Dendritic cell treated with granulocyte-macrophage colony-stimulating factor and Interleukin-4, amounts not matched to agents 40 ng/mL and 50 ng/mL, for 4 days (primary cell): ENCODE measurements around the gene MLLT3.

ENCODE experiments used
- H3K27ac Mint-ChIP-seq: one replicate; pipeline ENCODE4 v1.8.0; 2022; ENCODE audit warnings: mild to moderate bottlenecking, mixed read lengths
- H3K27me3 Mint-ChIP-seq: one replicate; pipeline ENCODE4 v1.8.0; 2022; ENCODE audit warnings: mild to moderate bottlenecking, mixed read lengths
- H3K36me3 Mint-ChIP-seq: one replicate; pipeline ENCODE4 v1.8.0; 2022; ENCODE audit warnings: low read depth, mixed read lengths
- H3K4me1 Mint-ChIP-seq: one replicate; pipeline ENCODE4 v1.8.0; 2022; ENCODE audit warnings: low read depth, mixed read lengths
- H3K4me3 Mint-ChIP-seq: one replicate; pipeline ENCODE4 v1.8.0; 2022; ENCODE audit warnings: mild to moderate bottlenecking, moderate library complexity, mixed read lengths
- H3K9me3 Mint-ChIP-seq: one replicate; pipeline ENCODE4 v1.8.0; 2022; ENCODE audit warnings: mixed read lengths
- intact Hi-C: fragments of 100-400 bp; cut with micrococcal nuclease; formaldehyde crosslinking; loops from one replicate; pipeline ENCODE4 v1.15.0; 2022

The MLLT3 gene

GRCh38 chr9:20472342-20473045, 149.8 kb downstream of the MLLT3 start:
- H3K4me3 Mint-ChIP-seq: no peak overlapping the region
- H3K36me3 Mint-ChIP-seq: no peaks in the 10 kb centered on the region
- no peaks in the 10 kb centered on the region for H3K27me3 Mint-ChIP-seq
- intact Hi-C loops: no loop called here
- H3K9me3 Mint-ChIP-seq: no peaks in the 10 kb centered on the region
- H3K27ac Mint-ChIP-seq: no peak overlapping the region
- H3K4me1 Mint-ChIP-seq: no peaks in the 10 kb centered on the region

GRCh38 chr9:20466328-20467008, 155.8 kb downstream of the MLLT3 start:
- H3K36me3 Mint-ChIP-seq: no peaks in the 10 kb centered on the region
- H3K27ac Mint-ChIP-seq: no peak overlapping the region
- intact Hi-C loops: no loop called here
- H3K4me3 Mint-ChIP-seq: no peak overlapping the region
- no peaks in the 10 kb centered on the region for H3K27me3 Mint-ChIP-seq
- H3K4me1 Mint-ChIP-seq: no peaks in the 10 kb centered on the region
- H3K9me3 Mint-ChIP-seq: no peaks in the 10 kb centered on the region

- Mint-ChIP-seq H3K27me3 (no peaks in the 10 kb centered on the region), H3K4me3 (no peak overlapping the region), H3K9me3 (no peaks in the 10 kb centered on the region), H3K4me1 (no peaks in the 10 kb centered on the region), H3K36me3 (no peaks in the 10 kb centered on the region), H3K27ac (no peak overlapping the region)
- intact Hi-C loops: no loop called here
Observed at GRCh38 chr9:20464242-20464641, 158.1 kb downstream of the MLLT3 start.

DNA sequence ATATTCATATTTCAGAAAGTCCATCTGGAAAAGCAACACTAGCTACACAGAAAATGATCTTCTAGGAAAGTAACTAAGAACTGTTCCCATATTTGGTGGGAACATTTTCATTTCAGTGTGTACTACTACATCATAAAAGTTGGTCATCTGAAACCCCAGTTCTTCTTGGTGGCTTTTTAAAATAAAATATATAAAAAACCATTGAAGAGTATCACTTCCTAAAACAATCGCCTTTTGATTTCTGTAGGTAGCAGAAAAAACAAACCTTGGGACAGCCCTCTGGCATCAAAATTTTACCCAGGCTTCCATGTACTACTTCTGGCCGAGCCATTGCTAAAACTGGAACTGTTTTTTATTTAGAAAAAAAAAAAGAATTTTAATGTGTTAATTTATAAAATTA, 158.5 kb downstream of the MLLT3 start:
- Mint-ChIP-seq H3K4me1 (no peaks in the 10 kb centered on the region), H3K27me3 (no peaks in the 10 kb centered on the region)
- intact Hi-C loops: no loop called here

DNA sequence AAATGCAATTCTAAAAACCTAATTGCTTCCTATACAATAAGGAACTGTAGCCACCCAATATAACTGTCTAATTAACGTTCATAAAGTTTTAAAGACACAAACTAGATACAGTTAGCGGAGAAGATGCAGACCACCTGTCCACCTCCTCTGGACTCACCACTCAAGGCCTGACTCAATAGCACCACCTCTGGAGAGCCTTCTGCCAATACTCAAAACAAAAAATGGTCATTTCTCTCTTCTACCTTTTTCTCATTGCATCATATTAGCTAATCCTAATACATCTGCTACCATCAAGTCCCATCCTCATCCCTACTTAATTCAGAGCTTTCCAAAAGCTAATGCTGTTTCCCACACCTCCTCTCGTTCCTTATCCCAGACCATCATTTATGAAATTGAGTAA, 159.9 kb downstream of the MLLT3 start:
- Mint-ChIP-seq H3K27ac (no peak overlapping the region), H3K4me1 (no peaks in the 10 kb centered on the region), H3K9me3 (no peaks in the 10 kb centered on the region), H3K4me3 (no peak overlapping the region), H3K27me3 (no peaks in the 10 kb centered on the region), H3K36me3 (no peaks in the 10 kb centered on the region)
- intact Hi-C loops: no loop called here

More for the DNA sequence above, 158.5 kb downstream of the MLLT3 start:
- no peak overlapping the region for H3K4me3 Mint-ChIP-seq
- H3K36me3 Mint-ChIP-seq: no peaks in the 10 kb centered on the region
- H3K9me3 Mint-ChIP-seq: no peaks in the 10 kb centered on the region
- H3K27ac Mint-ChIP-seq: no peak overlapping the region

- H3K36me3 Mint-ChIP-seq: no peaks in the 10 kb centered on the region
- intact Hi-C loops: no loop called here
Observed at GRCh38 chr9:20447291-20447690, 175.0 kb downstream of the MLLT3 start.

DNA sequence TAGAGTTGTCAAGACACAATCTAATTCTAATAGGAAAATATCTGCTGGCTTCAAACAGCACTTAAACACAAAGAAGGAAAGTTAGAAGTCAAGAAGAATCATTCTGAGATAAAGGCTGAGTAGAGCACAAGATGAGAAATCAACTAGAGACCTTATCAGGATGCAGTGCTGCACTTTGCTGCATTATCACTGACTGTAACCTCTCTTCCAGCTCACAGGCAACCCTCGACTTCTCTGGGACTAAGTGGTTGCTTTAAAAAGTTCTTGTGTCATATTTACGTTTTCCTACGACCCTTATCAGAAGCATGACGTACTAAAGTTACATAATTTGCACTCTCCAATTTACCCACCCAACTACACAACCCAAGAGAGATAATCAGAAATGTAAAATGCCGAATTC, 176.1 kb downstream of the MLLT3 start:
- no peaks in the 10 kb centered on the region for H3K4me1 Mint-ChIP-seq
- H3K4me3 Mint-ChIP-seq: no peak overlapping the region
- intact Hi-C loops: no loop called here
- no peak overlapping the region for H3K27ac Mint-ChIP-seq
- no peaks in the 10 kb centered on the region for H3K27me3 Mint-ChIP-seq
- no peaks in the 10 kb centered on the region for H3K36me3 Mint-ChIP-seq
- H3K9me3 Mint-ChIP-seq: no peaks in the 10 kb centered on the region

More at GRCh38 chr9:20447291-20447690, 175.0 kb downstream of the MLLT3 start:
- H3K27ac Mint-ChIP-seq: no peak overlapping the region
- H3K4me1 Mint-ChIP-seq: no peaks in the 10 kb centered on the region
- H3K4me3 Mint-ChIP-seq: no peak overlapping the region
- no peaks in the 10 kb centered on the region for H3K9me3 Mint-ChIP-seq
- H3K27me3 Mint-ChIP-seq: no peaks in the 10 kb centered on the region

GRCh38 chr9:20442461-20443319, 179.6 kb downstream of the MLLT3 start:
- H3K4me1 Mint-ChIP-seq: no peaks in the 10 kb centered on the region
- no peak overlapping the region for H3K27ac Mint-ChIP-seq
- H3K9me3 Mint-ChIP-seq: no peaks in the 10 kb centered on the region
- intact Hi-C loops: no loop called here
- H3K36me3 Mint-ChIP-seq: no peaks in the 10 kb centered on the region
- peaks cover 3% of the 10 kb centered on the region for H3K27me3 Mint-ChIP-seq
- H3K4me3 Mint-ChIP-seq: no peak overlapping the region

- Mint-ChIP-seq H3K9me3 (no peaks in the 10 kb centered on the region), H3K4me3 (no peak overlapping the region), H3K36me3 (no peaks in the 10 kb centered on the region), H3K4me1 (no peaks in the 10 kb centered on the region), H3K27me3 (peaks cover 3% of the 10 kb centered on the region), H3K27ac (no peak overlapping the region)
- intact Hi-C loops: no loop called here
Observed at GRCh38 chr9:20441711-20442423, 180.4 kb downstream of the MLLT3 start.

DNA sequence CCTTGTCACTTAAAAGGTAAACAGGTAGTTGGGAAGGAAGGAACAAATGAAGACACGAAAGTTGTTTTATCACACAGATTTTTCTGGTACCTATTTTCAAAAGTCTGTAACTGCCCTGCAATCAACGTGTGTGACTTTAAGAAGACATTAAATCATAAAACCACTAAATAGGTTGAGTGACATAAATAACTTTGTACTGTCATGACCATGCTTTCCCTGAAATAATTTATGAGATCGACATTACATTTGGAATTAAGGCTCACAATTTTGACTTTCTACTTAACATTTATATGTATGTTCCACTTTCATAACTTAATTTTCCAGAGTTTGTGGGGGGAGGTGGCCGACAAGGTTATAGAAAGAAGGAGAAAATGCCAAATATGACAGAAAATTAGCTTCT, 181.1 kb downstream of the MLLT3 start:
- Mint-ChIP-seq H3K27ac (no peak overlapping the region), H3K4me3 (no peak overlapping the region), H3K4me1 (no peaks in the 10 kb centered on the region), H3K9me3 (no peaks in the 10 kb centered on the region), H3K27me3 (peaks cover 3% of the 10 kb centered on the region), H3K36me3 (no peaks in the 10 kb centered on the region)
- intact Hi-C loops: no loop called here

- Mint-ChIP-seq H3K4me1 (no peaks in the 10 kb centered on the region), H3K4me3 (no peak overlapping the region), H3K27me3 (peaks cover 3% of the 10 kb centered on the region), H3K27ac (no peak overlapping the region), H3K9me3 (no peaks in the 10 kb centered on the region), H3K36me3 (no peaks in the 10 kb centered on the region)
- intact Hi-C loops: no loop called here
Observed at GRCh38 chr9:20437476-20437875, 184.8 kb downstream of the MLLT3 start.

DNA sequence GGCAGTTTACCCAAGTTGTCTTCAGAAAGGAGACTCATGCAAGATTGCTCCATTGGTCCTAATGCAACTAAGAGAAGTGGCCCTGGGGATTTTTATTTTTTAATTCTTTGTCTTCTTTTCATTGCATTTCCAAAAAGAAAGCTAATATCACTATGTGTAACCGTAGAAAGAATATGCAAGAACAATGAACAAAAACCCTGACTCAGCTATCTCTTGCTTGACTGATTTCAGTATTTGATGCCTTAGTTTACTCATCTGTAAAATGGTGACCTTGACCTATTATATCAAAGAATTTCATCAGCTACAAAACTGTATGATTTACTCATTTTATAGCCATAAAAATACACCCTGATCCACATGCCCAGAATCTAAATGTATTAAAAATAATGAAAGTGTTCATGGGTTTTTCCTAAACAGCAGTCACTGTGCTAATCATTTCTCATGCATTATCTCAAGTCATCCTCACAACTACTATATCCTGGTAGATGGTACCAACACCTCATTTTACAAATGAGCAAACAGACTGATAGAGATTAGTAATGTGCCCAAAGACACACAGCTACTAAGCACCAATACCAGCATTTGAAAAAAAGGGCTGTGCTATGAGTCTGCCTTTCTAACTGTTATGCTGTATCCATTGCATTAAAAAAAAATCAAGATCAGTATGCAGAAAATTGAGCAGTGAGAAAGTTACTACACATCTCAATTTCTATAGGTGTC, 185.7 kb downstream of the MLLT3 start:
- Mint-ChIP-seq H3K4me1 (no peaks in the 10 kb centered on the region), H3K36me3 (no peaks in the 10 kb centered on the region), H3K27me3 (peaks cover 3% of the 10 kb centered on the region), H3K27ac (no peak overlapping the region), H3K9me3 (no peaks in the 10 kb centered on the region), H3K4me3 (no peak overlapping the region)
- intact Hi-C loops: no loop called here

- intact Hi-C loops: no loop called here
- H3K4me1 Mint-ChIP-seq: no peaks in the 10 kb centered on the region
Observed at GRCh38 chr9:20428976-20429375, 193.3 kb downstream of the MLLT3 start.

More at GRCh38 chr9:20428976-20429375, 193.3 kb downstream of the MLLT3 start:
- Mint-ChIP-seq H3K27ac (no peak overlapping the region), H3K36me3 (no peaks in the 10 kb centered on the region), H3K4me3 (no peak overlapping the region), H3K9me3 (no peaks in the 10 kb centered on the region), H3K27me3 (no peaks in the 10 kb centered on the region)
